Posterior vena cava (tissue), 2 donors: ENCODE measurements around the gene ARHGAP10. TPM values are rescaled to one million over a fixed set of nuclear protein-coding genes. Genes with fewer than 3 reads are reported as not detected.

Experiments
- DNase-seq: peaks from one replicate; pipeline ENCODE4 v3.0.0-alpha.2; 2020; ENCODE audit warnings: low spot score
- intact Hi-C, 2 donors: fragments of 100-400 bp; cut with DNase I; formaldehyde crosslinking; loops; one replicate each; pipeline versions ENCODE4 v1.14.1 to v1.14.2; 2022 to 2023
- total RNA-seq, 2 donors: library from RNA; stranded (reverse); fragmentation: NEBNext Ultra II Directional; extraction: Animal tissue kit (Norgen Biotek cat#: 25700); gene quantifications; one replicate each; pipeline ENCODE4 v1.2.1, GENCODE V29; 2021
- donor health status: DM: yes; HTN: yes; CAD: no.
- donor health status: DM: yes; HTN: yes; CAD: no.

Gene ARHGAP10
- total RNA-seq, 2 donors from 2014 or later = 79.0 to 80.5 TPM

GRCh38 chr4:147760176-147760575, 28.3 kb downstream of the ARHGAP10 start:
- no peak for DNase-seq
- intact Hi-C loops = no loop called here

- intact Hi-C loops = no loop called here
- DNase-seq = no peak
Observed at GRCh38 chr4:147760695-147761094, 28.8 kb downstream of the ARHGAP10 start.

- DNase-seq = no peak
- intact Hi-C loops = no loop called here
Observed at GRCh38 chr4:147761218-147761883, 29.5 kb downstream of the ARHGAP10 start.

GRCh38 chr4:147764337-147764736, 32.4 kb downstream of the ARHGAP10 start:
- intact Hi-C loops = no loop called here
- no peak for DNase-seq

- intact Hi-C loops = no loop called here
Observed at GRCh38 chr4:147765121-147765529, 33.2 kb downstream of the ARHGAP10 start.

GRCh38 chr4:147768113-147768512, 36.2 kb downstream of the ARHGAP10 start:
- intact Hi-C loops = no loop called here
- no peak for DNase-seq

More at GRCh38 chr4:147765121-147765529, 33.2 kb downstream of the ARHGAP10 start:
- DNase-seq = no peak

GRCh38 chr4:147769386-147769785, 37.5 kb downstream of the ARHGAP10 start:
- intact Hi-C loops = no loop called here
- no peak for DNase-seq

GRCh38 chr4:147770831-147771230, 38.9 kb downstream of the ARHGAP10 start:
- intact Hi-C loops = no loop called here
- no peak for DNase-seq

GRCh38 chr4:147772056-147772455, 40.2 kb downstream of the ARHGAP10 start:
- intact Hi-C loops = no loop called here
- no peak for DNase-seq

GRCh38 chr4:147772459-147772969, 40.6 kb downstream of the ARHGAP10 start:
- DNase-seq = no peak
- intact Hi-C loops = no loop called here

GRCh38 chr4:147773261-147774184, 41.6 kb downstream of the ARHGAP10 start:
- DNase-seq = no peak
- intact Hi-C loops = no loop called here

- intact Hi-C loops = no loop called here
- DNase-seq = no peak
Observed at GRCh38 chr4:147776716-147777115, 44.8 kb downstream of the ARHGAP10 start.

- no peak for DNase-seq
- intact Hi-C loops = no loop called here
Observed at GRCh38 chr4:147777456-147778091, 45.7 kb downstream of the ARHGAP10 start.

GRCh38 chr4:147778942-147779341, 47.1 kb downstream of the ARHGAP10 start:
- intact Hi-C loops = no loop called here
- DNase-seq = no peak

- DNase-seq = no peak
- intact Hi-C loops = no loop called here
Observed at GRCh38 chr4:147779451-147779850, 47.6 kb downstream of the ARHGAP10 start.

- no peak for DNase-seq
- intact Hi-C loops = loop anchor here in 1 of 2 donors (10.0 kb wide), 1 partner anchor 45 kb away; the partner anchor contains the start of gene ARHGAP10
Observed at GRCh38 chr4:147780137-147780777, 48.4 kb downstream of the ARHGAP10 start.

GRCh38 chr4:147782087-147782781, 50.3 kb downstream of the ARHGAP10 start:
- intact Hi-C loops = loop anchor here in 1 of 2 donors (10.0 kb wide), 1 partner anchor 47 kb away; the partner anchor contains the start of gene ARHGAP10
- no peak for DNase-seq

GRCh38 chr4:147785129-147785528, 53.2 kb downstream of the ARHGAP10 start:
- intact Hi-C loops = loop anchor here in 1 of 2 donors (10.0 kb wide), 1 partner anchor 50 kb away; the partner anchor contains the start of gene ARHGAP10
- DNase-seq = no peak
